Kidney epithelial cell (primary cell): ENCODE results near the gene KCTD7. TPM values are rescaled to one million over a fixed set of nuclear protein-coding genes. Genes with fewer than 3 reads are reported as not detected.

Source experiments
- DNase-seq: peaks from one replicate; pipeline ENCODE4 v3.0.0-alpha.2; 2010; ENCODE audit warnings: low read depth
- H3K27me3 ChIP-seq: 2 replicates; pipeline ENCODE4 v1.6.0; 2011; ENCODE audit warnings: low read length; ENCODE audit not compliant: control insufficient read depth, insufficient read depth
- H3K36me3 ChIP-seq: 2 replicates; pipeline ENCODE4 v1.5.1; 2011; ENCODE audit warnings: low read length; ENCODE audit not compliant: control insufficient read depth, insufficient read depth
- H3K4me3 ChIP-seq: 2 replicates; pipeline ENCODE4 v1.5.1; 2011; ENCODE audit warnings: low read depth, mild to moderate bottlenecking, control low read depth, low read length
- CTCF ChIP-seq: IDR thresholded peaks from 2 replicates; pipeline ENCODE4 v1.5.1; 2011; ENCODE audit warnings: mild to moderate bottlenecking, moderate library complexity, low read length, control low read depth, inconsistent platforms; ENCODE audit not compliant: insufficient read depth, poor library complexity, severe bottlenecking
- total RNA-seq: library from RNA; depleted of rRNA; stranded (reverse); fragments of >200 nt; gene quantifications from 2 replicates; pipeline ENCODE4 v1.2.3, GENCODE V29; 2015

KCTD7 gene
- total RNA-seq, 1 donor from 2014 or later = 9.0 TPM

GRCh38 chr7:66662646-66663264 is 34.1 kb downstream of the KCTD7 start:
- Histone ChIP-seq H3K27me3 (no peaks in the 10 kb centered on the region), H3K36me3 (no peaks in the 10 kb centered on the region), H3K4me3 (no peak overlapping the region)
- no peak for DNase-seq
- no peak for TF ChIP-seq CTCF

- no peaks in the 10 kb centered on the region for H3K36me3 ChIP-seq
- H3K4me3 ChIP-seq = no peak overlapping the region
- no peak for DNase-seq
- no peaks in the 10 kb centered on the region for H3K27me3 ChIP-seq
- TF ChIP-seq CTCF = no peak
These were observed 36.1 kb downstream of the KCTD7 start for GRCh38 chr7:66664590-66665293.

- Histone ChIP-seq H3K27me3 (no peaks in the 10 kb centered on the region), H3K36me3 (no peaks in the 10 kb centered on the region), H3K4me3 (no peak overlapping the region)
- no peak for TF ChIP-seq CTCF
- DNase-seq = no peak
These were observed 37.8 kb downstream of the KCTD7 start for GRCh38 chr7:66666313-66666952.

- TF ChIP-seq CTCF = no peak
- no peak for DNase-seq
- Histone ChIP-seq H3K36me3 (no peaks in the 10 kb centered on the region), H3K27me3 (no peaks in the 10 kb centered on the region), H3K4me3 (no peak overlapping the region)
These were observed 38.5 kb downstream of the KCTD7 start for GRCh38 chr7:66667023-66667728.

GRCh38 chr7:66668112-66668511 is 39.4 kb downstream of the KCTD7 start:
- Histone ChIP-seq H3K4me3 (no peak overlapping the region), H3K36me3 (no peaks in the 10 kb centered on the region), H3K27me3 (no peaks in the 10 kb centered on the region)
- TF ChIP-seq CTCF = no peak
- no peak for DNase-seq
